ENCODE data around the gene CRX.
A peak's percentile ranks its signal among the peaks of the same experiment; 100 is the strongest.

The CRX gene

DNA sequence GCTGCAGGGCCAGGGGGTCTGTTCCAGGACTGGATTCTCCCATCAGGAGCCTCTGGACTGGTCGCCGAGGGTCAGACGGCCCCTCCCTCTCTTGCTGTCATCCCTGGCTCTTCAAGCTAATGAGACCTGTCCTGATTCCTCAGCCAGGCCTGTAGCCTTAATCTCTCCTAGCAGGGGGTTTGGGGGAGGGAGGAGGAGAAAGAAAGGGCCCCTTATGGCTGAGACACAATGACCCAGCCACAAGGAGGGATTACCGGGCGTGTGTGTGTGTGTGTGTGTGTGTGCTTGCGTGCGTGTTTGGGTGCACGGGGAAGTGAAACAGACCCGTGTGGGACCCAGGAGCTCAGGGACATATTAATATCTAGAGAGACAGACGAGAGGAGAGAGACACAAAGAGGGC, 1.9 kb upstream of the CRX start:
- Histone ChIP-seq H3K4me2 (ENCODE audit: low read length) (no peak overlapping the region), H3K27me3 (ENCODE audit: insufficient read depth, low read length, poor library complexity) (no peaks in the 10 kb centered on the region), H2BK5ac (ENCODE audit: low read length) (no peak overlapping the region), H3K4ac (ENCODE audit: low read depth, low read length) (no peak overlapping the region), H3K79me1 (ENCODE audit: low read length) (no peaks in the 10 kb centered on the region), H3K36me3 (ENCODE audit: control insufficient read depth, insufficient read depth, low read length) (no peaks in the 10 kb centered on the region), H3K4me3 (ENCODE audit: low read length) (no peak overlapping the region), H2BK120ac (ENCODE audit: low read depth, low read length) (no peak overlapping the region), H4K5ac (ENCODE audit: low read length) (no peak overlapping the region), H3K9ac (ENCODE audit: low read length) (no peak overlapping the region), H2AK5ac (ENCODE audit: low read length) (no peak overlapping the region), H3K18ac (ENCODE audit: low read length) (no peak overlapping the region), H3K23ac (ENCODE audit: low read length) (no peak overlapping the region), H3K56ac (ENCODE audit: low read length) (no peak overlapping the region), H4K8ac (ENCODE audit: low read depth, low read length) (no peak overlapping the region), H3K79me2 (ENCODE audit: control insufficient read depth, insufficient read depth, low read length) (no peaks in the 10 kb centered on the region), H3K4me1 (ENCODE audit: control insufficient read depth, low read depth, low read length) (peaks cover 3% of the 10 kb centered on the region), H3K27ac (ENCODE audit: low read depth, low read length) (no peak overlapping the region), H2BK15ac (replicated peaks; ENCODE audit: low read depth) (no peak overlapping the region)
- no CpG with 5 or more reads among the region's 10 CpGs for WGBS (ENCODE audit: extremely low coverage, insufficient coverage, low lambda C conversion rate)
- DNase-seq: peak; percentile 92

GRCh38 chr19:47820410-47820809, 1.3 kb upstream of the CRX start:
- no peaks in the 10 kb centered on the region for H3K79me2 ChIP-seq (ENCODE audit: control insufficient read depth, insufficient read depth, low read length)
- no peak for DNase-seq
- no peak overlapping the region for H4K8ac ChIP-seq (ENCODE audit: low read depth, low read length)
- no peak overlapping the region for H2BK120ac ChIP-seq (ENCODE audit: low read depth, low read length)
- H2BK15ac ChIP-seq (replicated peaks; ENCODE audit: low read depth): no peak overlapping the region
- H2BK5ac ChIP-seq (ENCODE audit: low read length): no peak overlapping the region
- no peaks in the 10 kb centered on the region for H3K79me1 ChIP-seq (ENCODE audit: low read length)
- no peak overlapping the region for H3K4ac ChIP-seq (ENCODE audit: low read depth, low read length)
- no peak overlapping the region for H3K9ac ChIP-seq (ENCODE audit: low read length)
- H3K27me3 ChIP-seq (ENCODE audit: insufficient read depth, low read length, poor library complexity): no peaks in the 10 kb centered on the region
- H3K23ac ChIP-seq (ENCODE audit: low read length): no peak overlapping the region
- no CpG with 5 or more reads among the region's 2 CpGs for WGBS (ENCODE audit: extremely low coverage, insufficient coverage, low lambda C conversion rate)
- no peak overlapping the region for H3K18ac ChIP-seq (ENCODE audit: low read length)
- no peak overlapping the region for H2AK5ac ChIP-seq (ENCODE audit: low read length)
- no peak overlapping the region for H4K5ac ChIP-seq (ENCODE audit: low read length)
- peaks cover 3% of the 10 kb centered on the region for H3K4me1 ChIP-seq (ENCODE audit: control insufficient read depth, low read depth, low read length)
- no peak overlapping the region for H3K4me2 ChIP-seq (ENCODE audit: low read length)
- H3K36me3 ChIP-seq (ENCODE audit: control insufficient read depth, insufficient read depth, low read length): no peaks in the 10 kb centered on the region
- no peak overlapping the region for H3K4me3 ChIP-seq (ENCODE audit: low read length)
- peak overlapping the region; percentile 53 for H3K56ac ChIP-seq (ENCODE audit: low read length)
- H3K27ac ChIP-seq (ENCODE audit: low read depth, low read length): no peak overlapping the region

DNA sequence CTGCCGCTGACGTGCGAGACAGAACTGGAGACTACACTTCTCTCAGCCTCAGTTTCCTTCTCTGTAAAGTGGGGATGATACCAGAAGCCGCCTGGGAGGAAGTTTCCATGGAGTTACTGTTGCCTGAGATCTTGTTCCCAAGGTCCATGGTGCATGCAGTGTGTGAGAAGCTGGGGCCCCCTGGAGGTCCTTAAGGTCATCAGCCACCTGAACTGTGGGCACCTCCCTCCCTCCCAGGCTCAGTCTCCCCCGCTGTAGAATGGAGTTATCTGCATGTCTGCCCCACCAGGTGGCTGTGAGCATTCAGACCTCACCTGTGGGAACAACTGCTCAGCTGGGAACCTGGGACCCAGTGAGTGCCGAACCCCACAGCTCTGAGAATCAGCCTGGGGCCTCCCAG, 2.7 kb downstream of the CRX start:
- Histone ChIP-seq H2BK120ac (ENCODE audit: low read depth, low read length) (no peak overlapping the region), H3K56ac (ENCODE audit: low read length) (no peak overlapping the region), H2BK15ac (replicated peaks; ENCODE audit: low read depth) (no peak overlapping the region), H3K79me2 (ENCODE audit: control insufficient read depth, insufficient read depth, low read length) (no peaks in the 10 kb centered on the region), H2AK5ac (ENCODE audit: low read length) (no peak overlapping the region), H3K4ac (ENCODE audit: low read depth, low read length) (no peak overlapping the region), H3K23ac (ENCODE audit: low read length) (no peak overlapping the region), H3K18ac (ENCODE audit: low read length) (no peak overlapping the region), H3K27me3 (ENCODE audit: insufficient read depth, low read length, poor library complexity) (no peaks in the 10 kb centered on the region), H3K4me3 (ENCODE audit: low read length) (no peak overlapping the region), H4K8ac (ENCODE audit: low read depth, low read length) (no peak overlapping the region), H3K27ac (ENCODE audit: low read depth, low read length) (no peak overlapping the region), H3K4me2 (ENCODE audit: low read length) (no peak overlapping the region), H3K36me3 (ENCODE audit: control insufficient read depth, insufficient read depth, low read length) (no peaks in the 10 kb centered on the region), H3K79me1 (ENCODE audit: low read length) (no peaks in the 10 kb centered on the region), H2BK5ac (ENCODE audit: low read length) (no peak overlapping the region), H4K5ac (ENCODE audit: low read length) (no peak overlapping the region), H3K9ac (ENCODE audit: low read length) (no peak overlapping the region), H3K4me1 (ENCODE audit: control insufficient read depth, low read depth, low read length) (peaks cover 3% of the 10 kb centered on the region)
- peak; percentile 52 for DNase-seq
- no CpG with 5 or more reads among the region's 6 CpGs for WGBS (ENCODE audit: extremely low coverage, insufficient coverage, low lambda C conversion rate)

DNA sequence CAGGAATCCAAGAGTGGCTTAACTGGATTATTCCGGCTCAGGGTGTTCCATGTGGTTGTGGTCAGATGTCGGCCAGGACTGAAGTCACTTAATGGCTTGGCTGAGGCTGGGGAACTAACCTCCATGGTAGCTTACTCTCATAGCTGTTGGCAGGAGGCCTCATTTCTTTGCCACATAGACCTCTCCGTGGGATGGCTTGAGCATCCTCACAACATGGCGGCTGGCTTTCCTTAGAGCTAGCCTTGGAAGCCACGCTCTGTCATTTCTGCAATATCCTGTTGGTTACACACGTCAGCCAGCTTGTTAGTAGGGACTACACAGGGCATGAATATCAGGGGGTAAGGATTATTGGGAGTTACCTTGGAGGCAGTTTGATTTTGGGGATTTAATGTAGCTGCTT, 5.1 kb downstream of the CRX start:
- Histone ChIP-seq H3K36me3 (ENCODE audit: control insufficient read depth, insufficient read depth, low read length) (no peaks in the 10 kb centered on the region), H4K5ac (ENCODE audit: low read length) (no peak overlapping the region), H3K23ac (ENCODE audit: low read length) (no peak overlapping the region), H3K4me1 (ENCODE audit: control insufficient read depth, low read depth, low read length) (no peaks in the 10 kb centered on the region), H2AK5ac (ENCODE audit: low read length) (no peak overlapping the region), H3K9ac (ENCODE audit: low read length) (no peak overlapping the region), H3K27ac (ENCODE audit: low read depth, low read length) (no peak overlapping the region), H3K18ac (ENCODE audit: low read length) (no peak overlapping the region), H2BK120ac (ENCODE audit: low read depth, low read length) (no peak overlapping the region), H3K79me1 (ENCODE audit: low read length) (no peaks in the 10 kb centered on the region), H2BK5ac (ENCODE audit: low read length) (no peak overlapping the region), H2BK15ac (replicated peaks; ENCODE audit: low read depth) (no peak overlapping the region), H3K27me3 (ENCODE audit: insufficient read depth, low read length, poor library complexity) (no peaks in the 10 kb centered on the region), H3K4ac (ENCODE audit: low read depth, low read length) (no peak overlapping the region), H3K4me2 (ENCODE audit: low read length) (no peak overlapping the region), H3K56ac (ENCODE audit: low read length) (no peak overlapping the region), H3K79me2 (ENCODE audit: control insufficient read depth, insufficient read depth, low read length) (no peaks in the 10 kb centered on the region), H4K8ac (ENCODE audit: low read depth, low read length) (no peak overlapping the region), H3K4me3 (ENCODE audit: low read length) (no peak overlapping the region)
- no peak for DNase-seq
- WGBS (ENCODE audit: extremely low coverage, insufficient coverage, low lambda C conversion rate): no CpG with 5 or more reads among the region's 6 CpGs

DNA sequence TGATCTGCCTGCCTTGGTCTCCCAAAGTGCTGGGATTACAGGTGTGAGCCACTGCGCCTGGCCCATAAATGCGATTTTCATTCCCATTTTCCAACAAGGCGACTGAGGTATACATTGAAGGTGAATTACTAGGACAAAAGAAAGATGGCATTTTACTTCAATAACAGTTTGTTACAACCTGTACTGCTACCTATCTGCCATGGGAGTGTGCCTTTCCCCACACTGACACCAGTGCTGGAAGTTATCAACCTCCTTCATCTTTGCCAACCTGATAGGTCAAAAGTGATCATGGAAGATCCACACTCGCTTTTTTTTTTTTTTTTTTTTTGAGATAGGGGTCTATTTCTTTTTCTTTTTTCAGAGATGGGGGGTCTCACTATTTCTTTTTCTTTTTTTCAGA, 11.0 kb downstream of the CRX start:
- no peak overlapping the region for H2BK120ac ChIP-seq (ENCODE audit: low read depth, low read length)
- H2AK5ac ChIP-seq (ENCODE audit: low read length): no peak overlapping the region
- no peak overlapping the region for H3K9ac ChIP-seq (ENCODE audit: low read length)
- no peak overlapping the region for H3K4ac ChIP-seq (ENCODE audit: low read depth, low read length)
- H3K79me2 ChIP-seq (ENCODE audit: control insufficient read depth, insufficient read depth, low read length): no peaks in the 10 kb centered on the region
- no peak overlapping the region for H3K27ac ChIP-seq (ENCODE audit: low read depth, low read length)
- no peak overlapping the region for H3K18ac ChIP-seq (ENCODE audit: low read length)
- no peaks in the 10 kb centered on the region for H3K79me1 ChIP-seq (ENCODE audit: low read length)
- DNase-seq: peak; percentile 25
- no CpG with 5 or more reads among the region's 4 CpGs for WGBS (ENCODE audit: extremely low coverage, insufficient coverage, low lambda C conversion rate)
- H2BK5ac ChIP-seq (ENCODE audit: low read length): no peak overlapping the region
- H2BK15ac ChIP-seq (replicated peaks; ENCODE audit: low read depth): no peak overlapping the region
- H4K5ac ChIP-seq (ENCODE audit: low read length): no peak overlapping the region
- no peak overlapping the region for H3K4me2 ChIP-seq (ENCODE audit: low read length)
- no peaks in the 10 kb centered on the region for H3K27me3 ChIP-seq (ENCODE audit: insufficient read depth, low read length, poor library complexity)
- no peaks in the 10 kb centered on the region for H3K36me3 ChIP-seq (ENCODE audit: control insufficient read depth, insufficient read depth, low read length)
- no peak overlapping the region for H4K8ac ChIP-seq (ENCODE audit: low read depth, low read length)
- H3K4me1 ChIP-seq (ENCODE audit: control insufficient read depth, low read depth, low read length): no peaks in the 10 kb centered on the region
- H3K23ac ChIP-seq (ENCODE audit: low read length): no peak overlapping the region
- H3K4me3 ChIP-seq (ENCODE audit: low read length): no peak overlapping the region
- no peak overlapping the region for H3K56ac ChIP-seq (ENCODE audit: low read length)

DNA sequence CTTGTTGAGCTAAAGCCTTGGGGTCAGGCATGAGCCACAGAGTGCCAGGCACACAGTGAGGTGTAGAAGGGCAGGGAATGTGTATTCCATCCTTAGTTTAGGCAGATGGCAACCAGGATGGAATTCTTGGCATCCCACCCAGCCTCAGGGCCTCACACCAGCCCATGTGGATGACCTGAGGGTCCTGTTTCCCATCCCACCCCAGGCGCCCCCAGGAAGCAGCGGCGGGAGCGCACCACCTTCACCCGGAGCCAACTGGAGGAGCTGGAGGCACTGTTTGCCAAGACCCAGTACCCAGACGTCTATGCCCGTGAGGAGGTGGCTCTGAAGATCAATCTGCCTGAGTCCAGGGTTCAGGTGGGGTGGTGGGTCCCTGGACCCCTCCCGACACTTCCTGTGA, 14.3 kb downstream of the CRX start:
- Histone ChIP-seq H3K56ac (ENCODE audit: low read length) (no peak overlapping the region), H2BK120ac (ENCODE audit: low read depth, low read length) (no peak overlapping the region), H3K27ac (ENCODE audit: low read depth, low read length) (no peak overlapping the region), H3K4ac (ENCODE audit: low read depth, low read length) (no peak overlapping the region), H3K36me3 (ENCODE audit: control insufficient read depth, insufficient read depth, low read length) (no peaks in the 10 kb centered on the region), H4K8ac (ENCODE audit: low read depth, low read length) (no peak overlapping the region), H3K27me3 (ENCODE audit: insufficient read depth, low read length, poor library complexity) (no peaks in the 10 kb centered on the region), H3K18ac (ENCODE audit: low read length) (no peak overlapping the region), H3K79me2 (ENCODE audit: control insufficient read depth, insufficient read depth, low read length) (no peaks in the 10 kb centered on the region), H2AK5ac (ENCODE audit: low read length) (no peak overlapping the region), H3K23ac (ENCODE audit: low read length) (no peak overlapping the region), H2BK5ac (ENCODE audit: low read length) (no peak overlapping the region), H3K4me1 (ENCODE audit: control insufficient read depth, low read depth, low read length) (peaks cover 2% of the 10 kb centered on the region), H4K5ac (ENCODE audit: low read length) (no peak overlapping the region), H3K79me1 (ENCODE audit: low read length) (no peaks in the 10 kb centered on the region), H3K9ac (ENCODE audit: low read length) (no peak overlapping the region), H2BK15ac (replicated peaks; ENCODE audit: low read depth) (no peak overlapping the region), H3K4me3 (ENCODE audit: low read length) (no peak overlapping the region), H3K4me2 (ENCODE audit: low read length) (no peak overlapping the region)
- no CpG with 5 or more reads among the region's 8 CpGs for WGBS (ENCODE audit: extremely low coverage, insufficient coverage, low lambda C conversion rate)
- peak; percentile 44 for DNase-seq
